Measurements from ENCODE around the gene IL18RAP. TPM values are rescaled to one million over a fixed set of nuclear protein-coding genes. Genes with fewer than 3 reads are reported as not detected.
A peak's percentile ranks its signal among the peaks of the same experiment; 100 is the strongest.

Gene IL18RAP
- polyA plus RNA-seq, 1 donor: 0.14 TPM

DNA sequence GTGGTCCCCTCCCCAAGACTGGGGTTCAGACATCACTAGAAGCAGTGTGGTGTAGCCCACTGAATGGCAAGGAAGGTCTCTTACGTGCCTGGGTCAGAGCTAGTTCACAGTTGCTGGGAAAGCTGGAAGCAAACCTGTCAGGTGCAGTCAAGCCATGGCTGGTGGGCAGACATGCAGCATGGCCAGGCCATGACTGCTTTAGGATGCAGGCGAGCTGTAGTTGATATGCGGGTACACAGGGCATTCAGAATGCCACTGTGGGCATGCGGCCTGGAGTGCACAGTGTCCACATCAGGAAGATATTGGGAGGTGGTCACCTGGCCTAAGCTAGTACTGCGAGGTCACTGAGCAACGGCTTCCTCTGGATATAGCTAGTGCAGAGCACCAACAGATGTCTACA is 38.2 kb downstream of the IL18RAP start:
- no peak for DNase-seq

DNA sequence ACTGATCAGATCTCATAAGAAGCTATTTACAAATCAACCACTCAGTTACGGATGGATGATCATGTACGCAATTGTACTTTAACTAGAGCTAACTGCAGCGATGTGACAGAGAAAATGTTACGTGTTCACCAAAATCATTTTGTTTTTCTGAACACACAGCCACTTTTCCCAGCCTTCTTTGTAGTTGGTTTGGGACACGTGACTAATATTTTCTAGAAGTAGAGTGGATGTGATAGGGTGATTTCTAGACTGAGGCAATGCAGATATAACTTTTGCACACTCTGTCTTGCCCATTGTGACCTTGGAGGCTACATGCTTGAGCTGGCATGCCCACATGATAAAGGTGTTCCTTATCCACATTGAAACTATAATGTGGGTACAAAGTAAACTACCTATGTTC is 40.2 kb downstream of the IL18RAP start:
- no peak for DNase-seq

DNA sequence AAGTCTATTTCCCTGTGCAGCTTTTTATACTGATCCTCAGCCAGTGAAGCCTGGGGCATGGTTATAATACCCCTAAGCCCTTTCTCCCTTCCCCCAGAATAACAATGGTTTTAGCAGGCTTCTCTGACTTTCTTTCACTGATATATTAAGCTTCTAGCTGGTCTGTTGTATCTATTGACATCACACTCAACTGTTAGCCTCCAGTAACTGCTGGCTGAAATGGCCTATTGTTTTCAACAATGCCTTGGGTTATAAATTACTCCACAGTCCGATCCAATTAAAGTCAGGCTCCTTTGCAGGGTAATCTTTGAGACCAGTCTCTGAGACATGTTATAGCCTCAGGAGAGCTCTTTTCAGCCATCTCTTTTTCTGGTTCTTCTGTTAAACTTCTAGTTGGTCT is 47.2 kb downstream of the IL18RAP start:
- DNase-seq: no peak

DNA sequence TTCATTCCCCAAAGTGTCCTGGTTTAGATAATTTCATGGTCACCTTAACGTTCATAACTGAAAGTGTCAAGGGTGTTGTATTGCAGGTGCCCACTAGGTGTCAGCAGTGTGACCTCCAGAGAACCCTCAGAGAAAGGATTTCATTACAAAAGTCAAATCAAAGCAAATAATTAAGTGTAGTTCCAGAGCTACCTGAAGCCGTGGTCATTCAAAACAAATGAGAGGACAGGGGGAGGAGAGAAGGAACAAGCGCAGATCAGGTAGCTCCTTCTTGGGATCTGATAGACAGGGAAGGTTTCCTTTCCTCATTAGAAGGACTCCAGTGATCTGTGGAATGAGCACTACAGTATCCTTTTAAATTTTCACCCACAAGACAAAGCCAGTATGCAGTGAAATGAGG is 50.1 kb downstream of the IL18RAP start, which contains the start of gene SLC9A4:
Gene SLC9A4 (plus strand): TSS at position 207 of the 400 bp plus-strand sequence. CDS start 534 bp downstream, outside the sequence.
- peak; percentile 37 for DNase-seq

DNA sequence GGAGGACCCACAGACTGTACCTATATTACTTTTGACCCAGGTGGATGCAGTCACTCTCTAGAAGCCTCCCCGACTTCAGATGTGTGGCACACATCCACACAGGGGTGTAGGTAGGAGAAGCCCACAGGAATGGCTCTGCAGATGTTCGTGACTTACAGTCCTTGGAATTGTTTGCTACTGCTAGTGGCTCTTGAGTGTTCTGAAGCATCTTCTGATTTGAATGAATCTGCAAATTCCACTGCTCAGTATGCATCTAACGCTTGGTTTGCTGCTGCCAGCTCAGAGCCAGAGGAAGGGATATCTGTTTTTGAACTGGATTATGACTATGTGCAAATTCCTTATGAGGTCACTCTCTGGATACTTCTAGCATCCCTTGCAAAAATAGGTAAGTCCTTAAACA is 50.7 kb downstream of the IL18RAP start:
- no peak for DNase-seq

DNA sequence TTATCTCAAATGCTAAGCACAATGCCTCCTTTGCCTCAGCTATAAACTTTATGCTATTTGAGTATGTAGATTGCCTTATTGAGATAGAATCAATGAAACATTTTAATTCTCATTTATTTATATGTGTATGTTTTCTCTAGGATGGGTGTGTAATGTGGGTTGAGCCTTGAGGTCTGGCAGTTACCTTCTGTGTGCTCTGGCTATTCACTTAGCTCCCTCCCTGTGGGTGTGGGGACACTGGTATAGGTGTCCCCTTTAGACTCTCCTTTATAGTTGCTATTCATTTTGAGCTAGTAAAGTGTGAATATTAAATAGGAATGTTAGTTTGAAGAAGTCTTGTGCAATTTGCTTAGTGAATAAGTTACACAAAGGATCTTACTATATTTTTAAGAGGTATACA is 51.8 kb downstream of the IL18RAP start:
- DNase-seq: no peak

DNA sequence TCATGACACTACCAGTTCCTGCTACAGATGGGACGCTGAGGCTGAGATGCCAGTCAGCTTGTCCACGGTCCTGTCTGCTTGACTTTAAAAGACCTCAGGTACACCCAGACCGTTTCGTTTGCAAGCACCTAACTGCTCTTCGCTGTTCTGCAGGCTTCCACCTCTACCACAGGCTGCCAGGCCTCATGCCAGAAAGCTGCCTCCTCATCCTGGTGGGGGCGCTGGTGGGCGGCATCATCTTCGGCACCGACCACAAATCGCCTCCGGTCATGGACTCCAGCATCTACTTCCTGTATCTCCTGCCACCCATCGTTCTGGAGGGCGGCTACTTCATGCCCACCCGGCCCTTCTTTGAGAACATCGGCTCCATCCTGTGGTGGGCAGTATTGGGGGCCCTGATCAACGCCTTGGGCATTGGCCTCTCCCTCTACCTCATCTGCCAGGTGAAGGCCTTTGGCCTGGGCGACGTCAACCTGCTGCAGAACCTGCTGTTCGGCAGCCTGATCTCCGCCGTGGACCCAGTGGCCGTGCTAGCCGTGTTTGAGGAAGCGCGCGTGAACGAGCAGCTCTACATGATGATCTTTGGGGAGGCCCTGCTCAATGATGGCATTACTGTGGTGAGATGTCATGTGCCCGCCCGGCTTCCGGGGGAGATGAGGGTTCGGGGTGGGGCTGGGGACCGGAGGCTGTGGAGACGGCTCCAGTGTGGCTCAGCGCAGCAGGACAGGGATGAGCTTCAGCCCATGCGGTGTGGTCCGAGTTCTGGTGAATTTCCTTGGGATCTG is 55.9 kb downstream of the IL18RAP start:
- DNase-seq: no peak

DNA sequence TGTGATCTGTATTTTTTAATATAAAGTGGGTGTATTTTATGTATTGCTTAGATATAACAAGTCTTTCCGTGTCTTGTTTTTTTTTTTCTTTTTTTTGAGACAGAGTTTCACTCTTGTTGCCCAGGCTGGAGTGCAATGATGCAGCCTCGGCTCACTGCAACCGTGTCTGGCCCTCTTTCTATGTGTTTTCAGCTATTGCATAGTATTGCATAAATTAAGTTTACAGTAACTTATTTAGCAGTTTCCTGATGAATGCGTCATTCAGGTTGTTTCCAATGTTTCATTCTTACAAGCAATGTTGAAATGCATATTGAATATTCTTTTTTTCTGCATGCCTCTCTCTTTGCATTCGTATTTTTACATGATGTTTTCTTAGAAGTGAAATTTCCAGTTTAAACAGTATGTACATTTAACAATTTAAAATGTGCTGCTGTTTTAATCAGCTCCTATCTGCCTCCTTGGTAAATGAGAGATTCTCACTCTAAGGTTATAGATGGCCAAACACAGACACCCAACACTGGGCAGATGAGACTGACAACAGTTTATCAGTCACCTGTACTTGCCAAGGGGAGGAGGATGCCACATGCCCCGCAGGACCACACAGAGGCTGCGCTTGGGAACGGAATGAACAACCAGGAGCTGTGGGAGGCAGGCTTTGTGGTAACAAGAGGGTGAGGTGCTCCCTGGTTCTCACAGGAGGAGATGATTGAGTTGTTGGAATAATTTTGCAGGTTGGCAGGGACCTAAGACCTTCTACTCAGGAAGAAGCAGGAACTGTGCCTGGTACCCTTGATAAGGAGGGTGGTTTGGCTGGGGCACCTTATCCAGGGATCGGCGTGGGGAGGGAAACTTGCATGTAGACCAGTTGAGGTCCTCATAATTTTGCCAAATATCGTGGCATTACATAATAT is 57.6 kb downstream of the IL18RAP start:
- DNase-seq: no peak

DNA sequence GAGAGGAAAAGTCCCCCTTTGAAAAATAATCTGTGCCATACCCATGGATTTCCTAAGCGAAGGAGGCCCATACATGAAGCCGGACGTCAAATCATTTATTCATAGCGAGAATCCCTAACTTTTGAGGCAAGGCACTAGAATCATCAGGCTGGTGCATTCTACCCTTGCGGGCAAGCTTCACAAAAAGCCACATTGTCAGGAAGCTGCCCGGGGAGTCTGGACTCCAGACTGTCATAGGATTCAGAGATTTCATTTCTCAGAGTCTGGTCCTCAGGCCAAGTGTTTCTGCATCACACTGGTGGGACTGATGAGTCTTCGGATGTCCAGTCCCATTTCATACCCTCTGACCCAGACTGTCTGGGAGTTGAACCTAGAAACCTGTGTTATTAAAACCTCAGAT is 59.0 kb downstream of the IL18RAP start:
- no peak for DNase-seq

DNA sequence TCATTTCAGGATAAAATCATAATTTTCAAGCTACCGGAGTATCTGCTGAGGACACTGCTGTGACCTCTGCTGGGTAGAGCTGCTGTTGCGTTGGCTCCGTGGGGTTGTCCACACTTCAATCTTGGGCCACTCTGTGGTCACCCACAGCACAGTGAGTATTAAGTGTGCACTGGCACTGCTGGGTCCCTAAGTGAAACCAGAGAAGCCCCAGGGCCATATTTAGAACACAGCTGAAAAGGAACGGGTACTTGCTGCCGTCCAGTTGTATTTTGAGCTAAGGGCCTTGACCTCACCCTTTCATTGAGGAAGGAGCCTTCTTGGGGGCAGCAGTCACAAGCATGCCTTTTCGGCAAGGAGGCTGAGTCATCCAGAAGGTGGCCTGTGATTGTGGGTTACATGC is 60.1 kb downstream of the IL18RAP start:
- no peak for DNase-seq

DNA sequence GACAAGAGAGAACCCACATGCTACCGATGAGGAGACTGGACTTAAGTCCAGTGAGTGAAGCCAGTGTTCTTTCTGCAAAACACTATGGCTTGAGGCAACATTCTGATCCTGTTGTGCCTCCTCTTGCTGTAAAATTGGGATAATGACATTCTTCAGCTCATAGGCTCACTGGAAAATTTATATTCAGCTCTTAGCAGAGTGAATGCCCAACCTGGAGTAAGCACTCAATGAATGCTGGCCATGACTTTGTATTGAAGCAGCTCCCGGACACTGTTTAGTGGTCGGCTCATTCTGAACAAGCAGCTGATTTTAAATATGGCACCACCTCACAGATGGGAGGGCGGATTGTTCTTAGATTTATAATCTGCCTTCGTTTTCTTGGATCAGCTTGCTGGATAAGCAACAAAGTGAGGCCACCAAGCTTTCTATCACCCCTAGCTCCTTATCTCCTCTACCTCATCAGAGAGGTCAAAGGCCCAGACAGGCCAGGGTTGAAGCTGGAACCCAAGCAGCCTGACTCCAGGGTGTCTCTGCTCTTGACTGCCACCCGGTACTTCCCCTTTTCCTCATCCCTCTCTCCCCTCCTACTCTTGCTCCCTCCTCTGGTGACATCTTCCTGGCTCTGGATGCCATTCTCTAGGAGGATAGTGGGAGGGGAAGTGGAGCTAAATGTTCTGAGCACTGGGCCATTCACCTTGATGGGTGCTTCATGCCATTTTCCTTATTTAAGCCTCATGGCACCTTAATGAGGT is 61.5 kb downstream of the IL18RAP start:
- DNase-seq: no peak

DNA sequence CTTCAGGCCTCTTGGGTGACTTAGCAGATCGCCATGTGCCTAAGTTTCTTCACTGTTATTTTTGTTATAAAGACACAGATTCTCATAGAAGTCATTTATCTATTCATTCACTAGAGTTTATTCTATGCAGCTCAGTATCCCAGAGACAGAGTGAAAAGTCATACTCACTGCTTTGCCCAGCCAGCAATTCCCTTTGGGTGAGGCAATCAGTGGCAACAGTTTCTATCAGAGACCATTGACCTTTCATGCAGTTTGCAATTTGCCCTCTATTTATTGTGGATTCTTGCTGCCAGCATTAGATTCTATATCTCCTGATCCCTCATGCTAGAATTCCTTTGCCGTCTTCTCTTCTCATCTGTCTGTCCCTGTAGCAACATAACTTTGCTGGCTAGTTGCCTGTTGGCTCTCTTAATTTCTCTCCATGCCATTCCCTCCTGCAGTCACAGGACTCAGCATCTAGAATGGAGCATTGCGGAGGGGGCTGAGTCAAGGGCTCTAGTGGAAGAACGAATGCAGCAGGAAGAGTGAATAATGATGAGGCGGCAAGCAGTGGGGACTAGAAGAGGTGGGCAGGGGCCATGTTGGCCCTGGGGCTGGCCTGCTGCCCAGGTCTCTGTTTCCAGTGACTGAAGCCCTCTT is 62.3 kb downstream of the IL18RAP start:
- no peak for DNase-seq

DNA sequence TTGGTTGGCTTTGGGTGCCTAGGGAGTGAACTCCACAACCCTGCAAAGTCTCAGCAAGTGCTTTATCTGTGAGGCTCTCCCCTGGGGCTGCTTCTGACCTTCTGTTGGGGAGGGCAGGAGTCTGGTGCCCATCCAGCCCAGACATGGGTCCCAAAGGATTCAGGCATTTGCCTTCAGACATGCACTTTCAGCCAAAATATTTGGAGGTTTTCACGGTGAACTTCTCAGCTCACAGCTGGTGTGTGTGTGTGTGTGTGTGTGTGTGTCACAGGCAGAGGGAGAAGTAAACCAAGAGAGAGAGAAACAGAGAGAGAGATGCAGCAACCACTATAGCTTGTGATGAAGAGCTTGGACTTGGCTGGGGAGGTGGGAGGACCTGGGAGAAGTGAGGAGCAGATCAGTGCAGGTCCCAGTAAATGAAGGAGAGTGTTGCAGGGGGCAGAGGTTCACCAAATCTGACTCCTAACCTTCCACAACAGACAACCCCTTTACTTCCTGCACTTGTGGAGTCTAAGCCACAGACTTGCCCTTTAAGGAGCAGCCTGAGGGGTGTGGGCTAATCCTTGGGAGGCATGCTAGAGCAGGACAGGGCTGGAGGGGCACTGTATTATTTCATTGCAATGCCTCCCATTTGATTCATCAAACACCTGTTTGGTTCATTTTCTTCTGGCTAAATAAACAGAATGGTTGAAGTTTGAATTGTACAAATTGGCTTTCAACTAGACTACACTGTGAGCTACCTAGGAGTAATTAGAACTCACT is 64.2 kb downstream of the IL18RAP start:
- no peak for DNase-seq

DNA sequence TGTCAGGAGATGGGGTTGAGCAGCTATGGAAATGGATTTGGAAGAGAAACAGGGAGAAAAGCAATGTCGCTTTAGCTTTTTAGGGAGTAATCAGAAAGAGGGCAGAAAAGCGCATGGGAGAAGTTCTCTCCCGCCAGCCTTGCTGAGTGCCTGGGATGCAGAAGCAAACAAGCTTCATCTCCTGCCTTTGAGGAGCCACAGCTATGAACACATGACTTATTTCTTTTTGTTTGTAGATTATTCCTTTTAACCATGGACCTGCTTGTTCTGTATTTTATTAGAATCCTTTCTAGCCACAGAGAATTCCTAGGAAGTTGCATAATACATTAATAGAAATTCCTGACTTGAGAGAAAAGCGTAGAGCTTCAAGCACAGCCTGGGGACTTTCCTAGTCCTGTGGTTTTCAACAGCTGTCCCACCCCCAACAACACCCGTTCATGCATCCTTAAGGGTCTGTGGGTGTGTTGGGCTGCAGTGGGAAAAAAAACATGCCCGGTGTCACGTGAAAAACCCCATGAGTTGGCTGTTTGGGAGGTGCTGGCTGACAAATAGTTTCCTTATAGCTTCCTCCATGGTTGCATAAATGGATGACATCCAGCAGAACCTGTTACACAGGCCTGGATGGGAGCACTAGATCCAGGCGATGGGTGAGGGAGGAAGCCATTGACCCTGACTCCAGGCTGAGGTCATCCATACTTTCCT is 65.0 kb downstream of the IL18RAP start:
- no peak for DNase-seq

DNA sequence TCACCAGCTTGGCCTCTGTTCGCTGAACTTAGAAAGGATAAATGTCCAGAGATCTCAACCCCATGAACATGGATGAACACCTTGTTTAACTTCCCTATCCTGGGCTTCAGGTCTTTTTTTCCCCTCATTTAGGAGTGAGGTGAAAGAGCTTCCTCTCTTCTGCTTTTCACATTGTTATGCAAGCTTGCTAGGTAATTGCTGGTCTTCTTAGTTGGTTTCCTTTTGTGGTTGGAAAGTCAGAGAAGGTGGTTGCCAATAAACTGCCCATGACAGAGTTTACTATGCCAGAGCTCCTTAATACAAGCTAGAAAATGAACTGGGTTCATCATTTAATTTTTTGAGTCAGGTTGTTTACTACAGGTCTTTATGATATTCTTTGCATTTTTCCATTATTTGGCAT is 66.7 kb downstream of the IL18RAP start:
- no peak for DNase-seq

DNA sequence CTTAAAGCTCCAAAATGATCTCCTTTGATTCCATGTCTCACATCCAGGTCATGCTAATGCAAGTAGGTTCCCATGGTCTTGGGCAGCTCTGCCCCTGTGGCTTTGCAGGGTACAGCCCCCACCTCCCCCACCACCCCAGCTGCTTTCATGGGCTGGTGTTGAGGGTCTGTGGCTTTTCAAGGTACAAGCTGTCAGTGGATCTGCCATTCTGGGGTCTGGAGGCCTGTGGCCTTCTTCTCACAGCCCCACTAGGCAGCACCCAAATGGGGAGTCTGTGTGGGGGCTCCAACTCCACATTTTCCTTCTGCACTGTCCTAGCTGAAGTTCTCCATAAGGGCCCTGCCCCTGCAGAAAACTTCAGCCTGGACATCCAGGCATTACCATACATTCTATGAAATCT is 69.0 kb downstream of the IL18RAP start:
- DNase-seq: no peak

DNA sequence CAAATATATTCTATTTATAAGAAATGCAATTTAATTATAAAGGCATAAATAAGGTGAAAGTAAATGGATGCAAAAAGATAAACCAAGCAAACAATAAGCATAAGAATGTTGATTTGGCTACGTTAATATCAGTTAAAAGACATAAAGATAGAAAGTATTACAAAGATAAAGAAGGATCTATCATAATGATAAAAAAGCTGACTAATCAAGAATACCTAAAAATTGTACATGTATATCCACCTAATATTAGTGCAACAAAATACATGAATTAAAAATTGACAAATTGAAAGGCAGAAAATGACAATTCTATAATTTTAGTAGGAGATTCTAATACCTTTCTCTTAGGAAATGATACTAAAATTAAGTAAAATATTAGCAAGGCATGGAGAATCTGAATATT is 71.6 kb downstream of the IL18RAP start:
- DNase-seq: no peak

DNA sequence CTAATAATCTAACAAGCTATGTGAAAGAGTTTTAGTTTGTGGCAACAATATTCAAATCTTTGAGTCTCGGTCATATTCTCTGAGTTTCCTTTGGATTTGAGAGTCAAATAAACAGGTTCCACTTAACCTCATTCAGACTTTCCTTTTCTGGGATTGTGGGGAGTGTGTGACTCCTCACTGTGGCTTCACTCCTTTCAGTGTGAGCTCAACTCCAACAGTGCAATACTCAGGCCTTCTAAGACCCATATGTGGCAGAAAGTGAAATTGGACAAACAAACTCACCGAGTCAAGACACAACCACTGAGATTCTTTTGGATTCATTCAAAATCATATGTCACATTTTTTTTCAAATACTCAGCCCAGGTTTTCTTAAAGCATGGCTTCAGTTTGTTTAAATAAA is 75.5 kb downstream of the IL18RAP start:
- DNase-seq: no peak

DNA sequence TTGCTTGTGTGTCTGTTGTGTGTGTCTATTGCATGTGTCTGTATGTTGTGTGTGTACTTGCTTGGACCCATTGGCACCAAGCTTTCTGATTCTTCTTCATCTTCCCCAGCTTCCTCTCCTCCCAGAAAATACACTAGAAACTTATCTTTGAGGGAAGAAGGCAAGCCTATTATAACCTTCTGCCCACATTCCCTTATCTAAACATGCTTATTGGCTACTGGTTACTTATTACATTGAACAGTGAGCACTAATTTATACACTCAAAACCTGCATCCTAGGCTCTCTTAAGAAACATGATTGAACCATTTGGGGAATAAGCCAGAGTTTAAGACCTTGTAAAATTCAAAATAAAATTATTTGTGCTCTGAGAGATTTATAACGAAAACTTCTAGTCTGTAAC is 76.6 kb downstream of the IL18RAP start:
- no peak for DNase-seq

Data from hindlimb muscle (tissue), 1 donor.